T-helper 1 cell treated with Interleukin-12 subunit alpha and Interleukin-12 subunit beta and Interleukin-4 antibody, amounts not matched to agents 30 μg/mL and 1 μg/mL, for 36 hours (primary cell): Measurements from ENCODE around the gene PRSS33.
A peak's percentile ranks its signal among the peaks of the same experiment; 100 is the strongest.

Experiments
- H3K27ac Mint-ChIP-seq: one replicate; pipeline ENCODE4 v1.8.0; 2021; ENCODE audit warnings: mild to moderate bottlenecking, mixed read lengths
- H3K27me3 Mint-ChIP-seq: one replicate; pipeline ENCODE4 v1.8.0; 2021; ENCODE audit warnings: low read depth, mixed read lengths
- H3K36me3 Mint-ChIP-seq: one replicate; pipeline ENCODE4 v1.8.0; 2021; ENCODE audit warnings: low read depth, mixed read lengths
- H3K4me1 Mint-ChIP-seq: one replicate; pipeline ENCODE4 v1.8.0; 2021; ENCODE audit warnings: low read depth, mixed read lengths
- H3K4me3 Mint-ChIP-seq: one replicate; pipeline ENCODE4 v1.8.0; 2021; ENCODE audit warnings: mild to moderate bottlenecking, moderate library complexity, mixed read lengths
- H3K9me3 Mint-ChIP-seq: one replicate; pipeline ENCODE4 v1.8.0; 2021; ENCODE audit warnings: mixed read lengths

Gene PRSS33, protein sequence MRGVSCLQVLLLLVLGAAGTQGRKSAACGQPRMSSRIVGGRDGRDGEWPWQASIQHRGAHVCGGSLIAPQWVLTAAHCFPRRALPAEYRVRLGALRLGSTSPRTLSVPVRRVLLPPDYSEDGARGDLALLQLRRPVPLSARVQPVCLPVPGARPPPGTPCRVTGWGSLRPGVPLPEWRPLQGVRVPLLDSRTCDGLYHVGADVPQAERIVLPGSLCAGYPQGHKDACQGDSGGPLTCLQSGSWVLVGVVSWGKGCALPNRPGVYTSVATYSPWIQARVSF

DNA sequence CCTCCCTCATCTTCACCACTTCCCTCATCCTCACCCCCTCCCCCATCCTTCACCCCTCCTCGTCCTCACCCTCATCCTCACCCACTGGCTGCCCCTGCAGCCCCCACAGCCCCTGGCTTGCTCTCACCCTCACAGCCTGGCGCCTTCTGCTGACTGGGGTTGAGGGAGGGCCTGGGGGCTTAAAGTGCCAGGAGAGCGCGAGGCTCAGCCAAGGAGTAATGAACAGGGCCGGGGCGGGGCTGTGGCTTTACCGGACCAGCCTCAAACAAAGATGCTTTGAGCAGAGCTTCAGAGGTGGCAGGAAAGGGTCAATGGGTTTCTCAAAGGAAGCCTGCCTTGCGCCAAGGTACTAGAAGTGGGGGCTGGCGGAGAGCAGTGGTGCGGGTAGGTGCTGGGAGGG is at the start of gene PRSS33:
TSS of gene PRSS33 (minus strand) at position 155 of the 400 bp plus-strand sequence. CDS start 1,013 bp downstream, outside the sequence.
- Mint-ChIP-seq H3K4me3 (no peak within 1 kb of the TSS), H3K9me3 (no peaks in the 10 kb centered on the region), H3K27ac (no peak within 1 kb of the TSS), H3K4me1 (peaks cover 4% of the 10 kb centered on the region), H3K27me3 (peaks cover 31% of the 10 kb centered on the region), H3K36me3 (no peaks in the 10 kb centered on the region)

DNA sequence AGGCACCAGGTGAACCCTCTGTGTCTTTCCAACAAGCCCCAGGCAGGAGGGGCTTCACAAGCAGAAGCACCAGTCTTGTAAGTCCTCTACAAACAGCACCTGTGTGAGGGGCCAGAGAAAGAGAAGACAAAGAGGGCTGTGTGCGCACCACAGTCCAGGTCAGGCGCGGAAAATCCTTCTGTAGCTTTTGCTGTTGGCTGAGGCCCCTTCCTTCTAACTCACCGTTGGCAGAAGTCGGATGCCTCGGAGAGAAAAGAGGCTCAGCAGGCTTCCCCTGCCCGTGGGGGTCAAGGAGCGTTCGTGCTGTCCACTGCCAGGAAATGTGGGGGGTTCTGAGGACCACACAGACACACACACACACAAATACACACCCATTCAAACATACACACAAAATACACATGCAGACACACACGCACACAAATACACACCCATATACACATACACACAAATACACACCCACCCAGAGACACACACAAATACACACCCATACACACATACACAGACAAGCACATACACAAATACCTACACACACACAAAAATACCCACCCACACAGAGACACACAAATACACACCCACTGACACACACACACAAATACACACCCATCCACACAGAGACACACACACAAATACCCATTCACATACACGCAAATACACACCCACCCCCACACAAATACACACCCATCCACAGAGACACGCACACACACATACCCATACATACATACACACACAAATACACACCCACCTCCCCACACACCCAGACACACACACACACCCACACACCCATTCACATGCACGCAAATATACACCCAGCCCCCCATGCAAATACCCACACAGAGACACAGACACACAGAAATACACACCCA is 49.5 kb upstream of the PRSS33 start:
- H3K9me3 Mint-ChIP-seq = peaks cover 5% of the 10 kb centered on the region
- peaks cover 6% of the 10 kb centered on the region for H3K4me1 Mint-ChIP-seq
- peaks cover 4% of the 10 kb centered on the region for H3K27me3 Mint-ChIP-seq
- H3K27ac Mint-ChIP-seq = no peak overlapping the region
- H3K36me3 Mint-ChIP-seq = no peaks in the 10 kb centered on the region
- no peak overlapping the region for H3K4me3 Mint-ChIP-seq

DNA sequence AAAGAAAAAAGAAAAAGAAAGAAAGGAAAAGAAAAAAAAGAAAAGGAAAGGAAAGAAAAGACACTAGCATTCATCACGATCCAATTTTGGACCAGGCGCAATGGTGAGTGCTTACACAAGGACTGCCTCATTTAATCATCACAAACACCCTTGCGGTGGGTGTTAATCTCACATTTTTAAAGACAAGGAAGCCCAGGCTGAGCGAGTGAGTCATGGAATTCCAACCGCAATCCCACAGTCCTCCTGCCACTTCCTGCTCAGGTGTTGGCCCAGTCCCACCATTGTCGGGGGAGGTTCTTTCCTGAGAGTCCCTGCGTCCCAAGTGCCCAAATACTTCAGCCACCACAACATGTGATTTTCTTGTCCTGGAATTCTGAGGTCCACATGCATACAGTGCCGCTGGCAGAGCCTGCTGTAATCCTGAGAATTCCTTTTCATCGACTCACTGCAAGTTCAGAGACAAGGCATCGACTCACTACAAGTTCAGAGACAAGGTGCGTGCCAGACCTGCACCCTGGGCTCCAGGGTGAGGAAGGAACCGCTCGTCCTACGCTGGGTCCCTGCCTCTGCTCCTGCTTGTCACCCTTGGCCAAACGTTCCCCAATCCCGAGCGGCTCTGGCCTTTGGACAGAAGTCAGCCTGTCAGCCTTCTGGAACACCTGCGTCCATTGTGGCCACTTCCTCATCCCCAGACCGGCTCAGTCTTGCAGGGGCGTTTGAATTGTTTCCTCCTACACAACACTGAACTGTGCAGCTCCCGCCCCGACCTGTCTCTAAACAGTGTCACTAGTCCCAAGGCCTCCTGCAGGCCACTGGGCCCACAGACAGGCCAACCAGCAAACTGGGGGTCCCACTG is 48.5 kb upstream of the PRSS33 start:
- no peak overlapping the region for H3K4me3 Mint-ChIP-seq
- peaks cover 4% of the 10 kb centered on the region for H3K27me3 Mint-ChIP-seq
- peaks cover 2% of the 10 kb centered on the region for H3K36me3 Mint-ChIP-seq
- H3K27ac Mint-ChIP-seq = no peak overlapping the region
- H3K9me3 Mint-ChIP-seq = peaks cover 5% of the 10 kb centered on the region
- H3K4me1 Mint-ChIP-seq = peaks cover 3% of the 10 kb centered on the region

DNA sequence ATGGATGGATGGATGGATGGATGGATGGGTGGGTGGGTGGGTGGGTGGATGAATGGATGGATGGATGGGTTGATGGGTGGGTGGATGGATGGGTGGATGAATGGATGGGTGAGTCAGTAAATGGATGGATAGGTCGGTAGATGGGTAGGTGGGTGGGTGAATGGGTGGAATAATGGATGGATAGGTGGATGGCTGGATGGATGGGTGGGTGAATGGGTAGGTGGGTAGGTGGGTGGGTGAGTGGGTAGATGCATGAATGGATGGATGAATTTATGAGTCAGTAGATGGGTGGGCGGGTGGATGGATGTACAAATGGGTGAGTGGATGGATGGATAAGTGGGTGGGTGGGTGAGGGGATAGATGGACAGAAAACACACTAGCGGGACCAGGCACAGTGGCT is 47.6 kb upstream of the PRSS33 start:
- Mint-ChIP-seq H3K4me3 (no peak overlapping the region), H3K4me1 (peaks cover 5% of the 10 kb centered on the region), H3K36me3 (peaks cover 2% of the 10 kb centered on the region), H3K27me3 (peaks cover 4% of the 10 kb centered on the region), H3K9me3 (peaks cover 5% of the 10 kb centered on the region), H3K27ac (no peak overlapping the region)

DNA sequence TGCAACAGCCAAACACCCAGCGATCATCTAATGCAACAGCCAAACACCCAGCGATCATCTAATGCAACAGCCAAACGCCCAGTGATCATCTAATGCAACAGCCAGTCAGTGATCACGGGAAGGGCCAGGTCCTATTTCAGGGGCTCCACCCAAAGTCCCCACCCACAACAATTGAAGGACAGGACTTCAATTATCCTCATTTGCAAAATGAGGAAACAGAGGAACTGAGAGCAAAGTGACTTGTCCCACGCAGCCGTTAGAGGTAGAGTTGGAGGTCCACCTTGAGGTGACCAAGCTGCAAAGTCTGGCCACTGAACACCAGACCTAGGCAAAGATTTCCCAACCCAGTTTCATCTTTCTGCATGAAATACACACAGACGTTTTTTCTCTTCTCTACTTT is 46.4 kb upstream of the PRSS33 start:
- H3K4me1 Mint-ChIP-seq = peaks cover 5% of the 10 kb centered on the region
- no peak overlapping the region for H3K4me3 Mint-ChIP-seq
- no peak overlapping the region for H3K27ac Mint-ChIP-seq
- H3K36me3 Mint-ChIP-seq = peaks cover 2% of the 10 kb centered on the region
- peaks cover 5% of the 10 kb centered on the region for H3K9me3 Mint-ChIP-seq
- H3K27me3 Mint-ChIP-seq = peaks cover 4% of the 10 kb centered on the region

DNA sequence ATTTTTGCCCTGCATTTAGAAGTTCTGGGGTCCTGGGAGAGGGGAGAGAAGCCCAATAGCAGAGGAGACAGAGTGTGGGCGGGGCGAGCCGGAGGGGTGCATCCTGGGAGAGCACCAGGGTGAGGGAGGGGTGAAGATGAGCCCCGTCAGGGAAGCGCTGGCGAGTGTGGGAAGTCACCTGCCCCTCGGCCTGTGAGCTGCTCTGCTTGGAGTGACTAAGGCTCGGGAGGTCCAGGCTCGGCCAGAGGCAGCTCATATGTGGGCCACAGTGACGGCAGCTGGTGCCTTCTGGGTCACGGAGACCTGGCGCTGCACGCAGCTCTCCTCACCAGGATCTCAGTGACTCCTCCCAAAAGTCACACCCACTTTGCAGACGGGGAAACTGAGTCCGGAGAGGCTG is 43.8 kb upstream of the PRSS33 start:
- no peak overlapping the region for H3K4me3 Mint-ChIP-seq

DNA sequence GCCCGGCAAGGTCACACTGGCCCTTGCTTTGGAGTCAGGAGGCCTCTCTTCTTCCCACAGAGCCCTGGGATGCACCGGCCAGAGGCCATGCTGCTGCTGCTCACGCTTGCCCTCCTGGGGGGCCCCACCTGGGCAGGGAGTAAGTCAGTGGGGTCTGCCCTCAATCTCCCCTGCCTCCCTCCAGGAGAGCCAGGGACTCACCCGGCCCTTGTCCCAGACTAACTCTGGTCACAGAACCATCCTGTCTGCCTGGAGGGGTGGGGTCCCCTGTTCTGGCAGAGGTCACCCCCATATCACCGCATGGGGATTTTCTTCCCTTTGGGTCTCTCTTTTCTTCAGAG is 43.0 kb upstream of the PRSS33 start:
- H3K4me3 Mint-ChIP-seq = peak overlapping the region; percentile 46
- H3K27ac Mint-ChIP-seq = peak overlapping the region; percentile 73
- peaks cover 5% of the 10 kb centered on the region for H3K9me3 Mint-ChIP-seq
- H3K27me3 Mint-ChIP-seq = no peaks in the 10 kb centered on the region
- peaks cover 2% of the 10 kb centered on the region for H3K36me3 Mint-ChIP-seq
- peaks cover 2% of the 10 kb centered on the region for H3K4me1 Mint-ChIP-seq

More for the DNA sequence above, 43.8 kb upstream of the PRSS33 start:
- H3K4me1 Mint-ChIP-seq = peaks cover 2% of the 10 kb centered on the region
- H3K27me3 Mint-ChIP-seq = no peaks in the 10 kb centered on the region
- peaks cover 2% of the 10 kb centered on the region for H3K36me3 Mint-ChIP-seq
- H3K27ac Mint-ChIP-seq = peak overlapping the region; percentile 11
- peaks cover 5% of the 10 kb centered on the region for H3K9me3 Mint-ChIP-seq

DNA sequence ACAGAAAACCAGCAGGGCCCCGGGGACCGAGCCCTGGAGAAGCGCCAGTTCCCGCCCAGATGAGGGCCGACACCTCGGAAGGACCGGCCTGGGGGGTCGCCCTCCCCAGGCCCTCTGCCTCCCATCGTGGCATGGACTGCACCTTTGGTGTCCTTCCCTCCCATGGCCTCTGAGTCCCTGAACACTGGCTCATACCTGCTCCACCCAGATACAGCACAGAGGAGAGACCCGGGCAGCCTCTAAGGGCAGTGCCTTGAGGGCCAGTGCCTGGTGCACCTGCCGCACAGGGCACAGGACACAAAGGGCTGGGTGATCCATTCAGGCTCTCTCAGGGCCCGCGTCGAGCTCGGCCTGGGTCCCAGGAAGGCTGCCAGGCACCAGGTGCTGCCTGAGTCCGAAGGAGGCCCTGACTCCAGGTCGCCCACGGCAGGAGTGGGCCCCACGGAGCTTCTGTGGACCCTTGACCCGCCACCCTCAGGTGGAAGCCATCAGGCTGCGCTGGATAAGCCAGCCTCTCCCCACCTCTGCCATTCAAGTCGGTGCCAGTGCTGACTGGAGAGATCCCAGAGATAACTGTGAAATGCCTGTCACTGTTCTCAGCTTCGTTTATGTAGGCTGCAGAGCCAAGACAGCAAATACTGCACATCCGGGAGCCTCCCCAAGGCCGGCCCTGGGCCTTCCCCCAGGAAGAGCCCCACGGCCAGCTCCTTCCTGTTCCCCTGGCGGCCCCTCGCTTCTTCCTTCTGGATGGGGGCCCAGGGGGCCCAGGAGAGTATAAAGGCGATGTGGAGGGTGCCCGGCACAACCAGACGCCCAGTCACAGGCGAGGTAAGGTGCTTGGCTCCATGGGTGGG is 42.4 kb upstream of the PRSS33 start, which contains the start of gene ZG16B:
TSS of gene ZG16B (plus strand) at position 803 of the 854 bp plus-strand sequence. CDS start 139 bp downstream, outside the sequence.
- H3K27ac Mint-ChIP-seq = peak within 1 kb of the TSS; percentile 73
- no peaks in the 10 kb centered on the region for H3K27me3 Mint-ChIP-seq
- peaks cover 5% of the 10 kb centered on the region for H3K9me3 Mint-ChIP-seq
- H3K4me3 Mint-ChIP-seq = peak within 1 kb of the TSS; percentile 46
- H3K4me1 Mint-ChIP-seq = peaks cover 2% of the 10 kb centered on the region
- H3K36me3 Mint-ChIP-seq = peaks cover 2% of the 10 kb centered on the region

DNA sequence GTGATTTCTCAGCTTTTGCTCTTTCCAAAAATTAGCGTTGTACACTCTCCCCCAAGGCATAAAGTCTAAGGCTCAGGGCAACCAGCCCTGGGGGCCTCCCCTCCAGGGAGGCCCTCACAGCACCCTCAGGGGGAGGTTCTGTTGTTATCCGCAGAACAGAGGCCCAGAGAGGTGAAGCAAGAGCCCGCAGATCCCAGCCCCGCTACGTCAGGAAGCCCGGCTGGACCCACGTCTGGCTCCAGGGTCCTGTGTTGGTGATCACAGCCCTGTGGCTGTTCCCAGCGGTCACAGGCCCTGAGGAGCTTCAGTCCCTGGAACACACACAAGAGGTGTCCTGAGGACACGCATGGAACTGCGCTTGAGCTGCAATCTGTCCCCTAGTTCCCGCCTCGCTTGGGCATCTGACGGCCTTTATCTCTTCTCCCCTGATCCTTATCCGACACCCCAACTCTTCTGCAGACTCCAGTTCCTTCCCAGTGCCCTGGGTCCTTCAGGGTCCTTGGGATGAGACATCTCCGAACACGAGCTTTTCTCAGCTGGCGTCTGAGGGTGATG is 41.6 kb upstream of the PRSS33 start:
- Mint-ChIP-seq H3K9me3 (peaks cover 5% of the 10 kb centered on the region), H3K4me1 (peaks cover 2% of the 10 kb centered on the region), H3K4me3 (no peak overlapping the region), H3K27me3 (no peaks in the 10 kb centered on the region), H3K27ac (no peak overlapping the region), H3K36me3 (peaks cover 2% of the 10 kb centered on the region)

DNA sequence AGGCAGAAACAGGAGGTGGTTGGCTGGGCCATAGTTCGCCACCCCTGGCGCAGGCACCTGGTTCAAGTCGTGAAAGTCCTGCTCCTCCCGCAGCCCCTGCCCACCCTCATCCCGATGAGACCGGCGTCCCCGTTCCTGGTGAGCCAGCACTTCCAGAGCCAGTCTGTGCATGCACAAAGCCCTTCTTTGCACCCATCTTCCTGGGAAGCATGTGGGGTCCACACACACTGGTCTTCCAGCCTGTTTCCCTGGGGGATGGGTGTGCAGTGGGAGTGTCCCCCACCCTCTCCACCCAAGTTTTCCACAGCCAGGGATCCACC is 41.1 kb upstream of the PRSS33 start:
- Mint-ChIP-seq H3K4me1 (peaks cover 2% of the 10 kb centered on the region), H3K9me3 (peaks cover 5% of the 10 kb centered on the region), H3K36me3 (peaks cover 2% of the 10 kb centered on the region), H3K27me3 (no peaks in the 10 kb centered on the region), H3K27ac (no peak overlapping the region), H3K4me3 (no peak overlapping the region)

DNA sequence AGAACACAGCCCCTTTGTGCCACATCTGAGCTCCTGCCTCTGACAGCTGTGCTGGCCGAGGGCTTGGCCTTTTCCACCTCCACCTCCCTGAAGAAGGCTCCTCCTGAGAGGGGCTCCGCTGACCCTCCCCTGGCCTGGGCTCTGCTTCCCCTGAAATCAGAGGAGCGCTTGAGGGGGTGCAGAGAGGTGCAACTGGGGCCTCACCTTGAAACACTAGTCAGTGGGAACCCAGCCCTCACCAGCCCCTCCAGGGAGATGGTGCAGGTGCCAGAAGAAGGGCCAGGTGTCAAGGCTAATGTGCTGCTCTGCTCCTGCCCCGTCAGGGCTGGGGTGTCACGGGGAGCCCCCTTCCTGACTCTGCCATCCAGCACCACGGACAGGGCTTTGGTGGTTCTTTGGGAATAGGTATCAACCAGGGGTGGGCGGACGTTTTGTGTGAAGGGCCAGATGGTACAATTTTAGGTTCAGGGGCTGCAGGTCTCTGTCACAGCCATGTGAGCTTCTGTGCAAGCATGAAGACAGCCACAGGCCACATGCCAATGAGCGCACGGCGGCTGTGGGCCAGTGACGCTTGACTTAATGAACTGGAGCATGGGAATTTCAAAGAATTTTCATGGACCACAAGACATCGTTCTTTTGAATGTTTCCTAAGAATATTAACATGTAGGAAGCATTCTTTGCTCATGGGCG is 40.6 kb upstream of the PRSS33 start:
- peaks cover 2% of the 10 kb centered on the region for H3K4me1 Mint-ChIP-seq
- no peak overlapping the region for H3K4me3 Mint-ChIP-seq
- no peak overlapping the region for H3K27ac Mint-ChIP-seq
- peaks cover 5% of the 10 kb centered on the region for H3K9me3 Mint-ChIP-seq
- peaks cover 4% of the 10 kb centered on the region for H3K27me3 Mint-ChIP-seq
- H3K36me3 Mint-ChIP-seq = peaks cover 2% of the 10 kb centered on the region

DNA sequence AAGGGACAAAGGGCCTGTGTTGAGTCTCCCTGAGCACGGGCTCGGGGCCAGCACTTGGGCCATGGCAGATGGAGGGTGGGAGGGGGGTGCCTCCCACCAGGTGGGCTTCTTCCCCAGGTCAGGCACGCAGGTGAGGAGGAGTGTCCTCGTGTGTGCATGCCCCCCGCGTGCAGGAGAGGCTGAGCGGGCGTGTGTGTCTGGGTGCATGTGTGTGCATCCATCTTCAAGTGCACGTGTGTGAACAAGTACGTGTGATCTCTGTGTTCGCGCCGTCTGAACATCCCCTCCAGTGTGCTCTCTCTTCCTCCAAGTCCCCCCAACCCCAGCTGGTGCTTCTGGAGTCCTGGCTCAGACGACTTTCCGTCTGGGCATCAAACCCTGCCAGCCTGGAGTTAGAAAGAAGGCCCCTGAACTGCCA is 40.0 kb upstream of the PRSS33 start:
- peaks cover 2% of the 10 kb centered on the region for H3K4me1 Mint-ChIP-seq

More for the DNA sequence above, 40.0 kb upstream of the PRSS33 start:
- H3K9me3 Mint-ChIP-seq = no peaks in the 10 kb centered on the region
- H3K36me3 Mint-ChIP-seq = peaks cover 2% of the 10 kb centered on the region
- peaks cover 4% of the 10 kb centered on the region for H3K27me3 Mint-ChIP-seq
- no peak overlapping the region for H3K4me3 Mint-ChIP-seq
- no peak overlapping the region for H3K27ac Mint-ChIP-seq
